Measurements from ENCODE around the gene RNF225. TPM values are rescaled to one million over a fixed set of nuclear protein-coding genes. Genes with fewer than 3 reads are reported as not detected.
"Not testable (repeated sequence)": the region's sequence is repeated elsewhere in the genome, so short reads cannot be mapped to it uniquely, and the experiment has no call there.

RNF225 gene
- total RNA-seq (ENCODE audit: unreplicated experiment): not detected
- long read RNA-seq: 0 reads

DNA sequence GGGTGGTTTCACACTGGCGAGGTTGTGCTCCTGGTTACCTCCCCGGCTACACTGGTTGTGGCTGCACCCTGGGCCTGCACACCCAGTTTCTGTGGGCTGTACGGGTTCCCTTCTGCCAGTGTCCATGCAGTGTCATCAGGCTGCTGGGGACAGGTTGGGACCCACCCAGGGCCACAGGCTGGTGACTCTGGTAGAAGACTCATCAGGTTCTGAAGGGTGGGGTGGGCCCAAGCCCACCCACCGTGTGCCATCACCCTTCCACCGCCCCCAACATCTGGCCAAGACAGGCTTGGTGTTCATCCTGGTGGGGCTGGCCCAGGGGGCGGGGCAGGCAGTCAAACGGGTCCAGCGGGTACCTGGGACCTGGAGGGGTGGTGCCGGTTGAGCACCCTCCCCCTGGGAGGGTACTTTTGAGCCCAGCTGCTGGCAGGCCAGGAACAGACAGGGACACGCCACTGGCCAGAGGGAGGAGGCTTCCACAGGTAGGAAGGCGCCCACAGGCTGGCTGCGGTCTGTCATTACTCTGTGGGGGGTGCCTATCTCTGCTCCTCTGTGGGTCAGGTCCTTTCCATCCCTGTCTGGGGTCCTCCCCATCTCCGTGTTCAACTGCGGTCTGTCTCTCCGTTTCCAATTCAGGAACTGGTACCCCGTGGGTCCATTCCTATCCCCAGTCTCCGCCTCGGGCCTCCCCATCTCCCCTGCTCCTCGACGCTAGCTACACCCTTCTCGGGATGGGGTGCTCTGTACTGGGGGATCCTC, at the start of gene RNF225:
Gene RNF225, plus strand, starts transcription at position 437 of the 759 bp plus-strand sequence. CDS start 434 bp downstream, outside the sequence.
- peaks cover 2% of the 10 kb centered on the region for H3K4me1 Mint-ChIP-seq (ENCODE audit: unreplicated experiment)
- DNase-seq (ENCODE audit: low spot score): no peak
- no peaks in the 10 kb centered on the region for H3K9me3 Mint-ChIP-seq (ENCODE audit: unreplicated experiment)
- no peak for TF ChIP-seq CTCF (IDR thresholded peaks at IDR 0.05; ENCODE audit: unreplicated experiment)
- H3K36me3 Mint-ChIP-seq (ENCODE audit: low read depth, unreplicated experiment): peaks cover 23% of the 10 kb centered on the region
- H3K27me3 Mint-ChIP-seq (ENCODE audit: unreplicated experiment): peaks cover 10% of the 10 kb centered on the region
- H3K27ac Mint-ChIP-seq (ENCODE audit: unreplicated experiment): peak within 1 kb of the TSS; percentile 73
- H3K4me3 Mint-ChIP-seq (ENCODE audit: unreplicated experiment): peak within 1 kb of the TSS; percentile 69

GRCh38 chr19:58346961-58347929, 48.2 kb upstream of the RNF225 start:
- DNase-seq (ENCODE audit: low spot score): peak; percentile 64
- Mint-ChIP-seq H3K27me3 (ENCODE audit: unreplicated experiment) (peaks cover 5% of the 10 kb centered on the region), H3K9me3 (ENCODE audit: unreplicated experiment) (no peaks in the 10 kb centered on the region), H3K36me3 (ENCODE audit: low read depth, unreplicated experiment) (peaks cover 12% of the 10 kb centered on the region), H3K4me3 (ENCODE audit: unreplicated experiment) (peak overlapping the region; percentile 97), H3K27ac (ENCODE audit: unreplicated experiment) (peak overlapping the region; percentile 72), H3K4me1 (ENCODE audit: unreplicated experiment) (peaks cover 12% of the 10 kb centered on the region)
- TF ChIP-seq CTCF (IDR thresholded peaks at IDR 0.05; ENCODE audit: unreplicated experiment): no peak

GRCh38 chr19:58348080-58348479, 47.4 kb upstream of the RNF225 start:
- H3K9me3 Mint-ChIP-seq (ENCODE audit: unreplicated experiment); H3K27ac Mint-ChIP-seq (ENCODE audit: unreplicated experiment); H3K27me3 Mint-ChIP-seq (ENCODE audit: unreplicated experiment); DNase-seq (ENCODE audit: low spot score): not testable (repeated sequence)
- H3K36me3 Mint-ChIP-seq (ENCODE audit: low read depth, unreplicated experiment): peaks cover 12% of the 10 kb centered on the region
- H3K4me3 Mint-ChIP-seq (ENCODE audit: unreplicated experiment): peak overlapping the region; percentile 97
- H3K4me1 Mint-ChIP-seq (ENCODE audit: unreplicated experiment): peaks cover 12% of the 10 kb centered on the region

DNA sequence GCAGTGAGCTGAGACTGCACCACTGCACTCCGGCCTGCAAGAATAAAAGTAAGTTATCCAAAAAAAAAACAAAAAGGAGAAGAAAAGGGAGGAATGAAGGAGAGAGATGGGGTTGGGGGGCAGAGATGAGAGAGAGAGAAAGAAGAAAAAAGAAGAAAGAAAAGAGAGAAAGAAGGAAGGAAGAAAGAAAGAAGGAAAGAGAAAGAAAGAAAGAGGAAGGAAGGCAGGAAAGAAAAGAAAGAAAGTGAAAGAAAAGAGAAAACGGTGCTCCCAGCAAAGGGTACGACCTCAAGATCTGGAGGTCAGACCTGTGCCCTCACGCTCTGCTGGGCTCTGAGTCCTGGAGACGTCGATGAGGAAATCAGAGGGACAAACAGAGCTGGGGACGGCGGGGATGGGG, 45.9 kb upstream of the RNF225 start:
- no peak for TF ChIP-seq CTCF (IDR thresholded peaks at IDR 0.05; ENCODE audit: unreplicated experiment)
- H3K4me1 Mint-ChIP-seq (ENCODE audit: unreplicated experiment): peaks cover 12% of the 10 kb centered on the region
- H3K36me3 Mint-ChIP-seq (ENCODE audit: low read depth, unreplicated experiment): peaks cover 12% of the 10 kb centered on the region
- H3K4me3 Mint-ChIP-seq (ENCODE audit: unreplicated experiment): peak overlapping the region; percentile 54
- H3K27ac Mint-ChIP-seq (ENCODE audit: unreplicated experiment): peak overlapping the region; percentile 77
- H3K27me3 Mint-ChIP-seq (ENCODE audit: unreplicated experiment): peaks cover 8% of the 10 kb centered on the region
- no peak for DNase-seq (ENCODE audit: low spot score)
- H3K9me3 Mint-ChIP-seq (ENCODE audit: unreplicated experiment): no peaks in the 10 kb centered on the region

GRCh38 chr19:58350001-58350861, 45.2 kb upstream of the RNF225 start:
- Mint-ChIP-seq H3K4me3 (ENCODE audit: unreplicated experiment) (no peak overlapping the region), H3K4me1 (ENCODE audit: unreplicated experiment) (peaks cover 12% of the 10 kb centered on the region), H3K9me3 (ENCODE audit: unreplicated experiment) (no peaks in the 10 kb centered on the region), H3K27ac (ENCODE audit: unreplicated experiment) (no peak overlapping the region), H3K36me3 (ENCODE audit: low read depth, unreplicated experiment) (peaks cover 12% of the 10 kb centered on the region), H3K27me3 (ENCODE audit: unreplicated experiment) (peaks cover 10% of the 10 kb centered on the region)
- no peak for TF ChIP-seq CTCF (IDR thresholded peaks at IDR 0.05; ENCODE audit: unreplicated experiment)
- DNase-seq (ENCODE audit: low spot score): no peak

Measured in endothelial cell (in vitro differentiated cells).